ENCODE results near the gene MICAL3.

MICAL3 gene

DNA sequence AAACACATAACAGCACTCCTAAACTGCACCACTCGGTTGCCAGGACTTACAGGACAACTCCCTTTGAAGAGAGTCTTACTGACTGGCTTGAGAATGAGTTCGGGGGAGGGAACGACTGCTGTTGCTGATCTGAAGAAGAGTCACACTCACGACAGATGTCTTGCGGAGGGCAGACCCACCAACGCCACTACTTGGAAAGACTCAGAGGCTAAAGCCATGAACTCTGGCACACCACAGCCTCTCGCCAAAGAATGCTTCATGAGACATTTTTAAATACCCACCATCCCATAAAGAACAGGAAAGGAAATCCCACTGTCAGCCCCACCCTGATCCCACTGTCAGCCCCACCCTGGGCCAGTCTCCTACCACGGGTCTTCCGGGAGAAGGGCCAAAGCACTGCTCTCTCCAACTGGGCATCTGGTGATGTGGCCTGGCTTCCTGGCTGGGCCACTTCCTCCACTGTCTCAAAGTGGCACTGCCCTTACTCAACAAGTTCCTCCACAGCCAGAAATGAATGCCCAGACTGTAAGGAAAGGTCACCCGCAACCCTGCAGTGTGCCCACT is 73.6 kb downstream of the MICAL3 start:
- H4K20me1 ChIP-seq: peaks cover 98% of the 10 kb centered on the region
- H3K36me3 ChIP-seq: no peaks in the 10 kb centered on the region
- H3K4me1 ChIP-seq: peaks cover 61% of the 10 kb centered on the region
- H3K9ac ChIP-seq: no peak overlapping the region
- H3K4me2 ChIP-seq: 0 out of 2 replicates have a peak overlapping the region, but pooled peaks have one; percentile 11
- H3K9me3 ChIP-seq: no peaks in the 10 kb centered on the region
- no peak overlapping the region for H3K4me3 ChIP-seq
- no peak overlapping the region for H3K27ac ChIP-seq
- no peak for TF ChIP-seq Cebpa-rat (IDR thresholded peaks at IDR 0.05)
- H3K27me3 ChIP-seq: no peaks in the 10 kb centered on the region

DNA sequence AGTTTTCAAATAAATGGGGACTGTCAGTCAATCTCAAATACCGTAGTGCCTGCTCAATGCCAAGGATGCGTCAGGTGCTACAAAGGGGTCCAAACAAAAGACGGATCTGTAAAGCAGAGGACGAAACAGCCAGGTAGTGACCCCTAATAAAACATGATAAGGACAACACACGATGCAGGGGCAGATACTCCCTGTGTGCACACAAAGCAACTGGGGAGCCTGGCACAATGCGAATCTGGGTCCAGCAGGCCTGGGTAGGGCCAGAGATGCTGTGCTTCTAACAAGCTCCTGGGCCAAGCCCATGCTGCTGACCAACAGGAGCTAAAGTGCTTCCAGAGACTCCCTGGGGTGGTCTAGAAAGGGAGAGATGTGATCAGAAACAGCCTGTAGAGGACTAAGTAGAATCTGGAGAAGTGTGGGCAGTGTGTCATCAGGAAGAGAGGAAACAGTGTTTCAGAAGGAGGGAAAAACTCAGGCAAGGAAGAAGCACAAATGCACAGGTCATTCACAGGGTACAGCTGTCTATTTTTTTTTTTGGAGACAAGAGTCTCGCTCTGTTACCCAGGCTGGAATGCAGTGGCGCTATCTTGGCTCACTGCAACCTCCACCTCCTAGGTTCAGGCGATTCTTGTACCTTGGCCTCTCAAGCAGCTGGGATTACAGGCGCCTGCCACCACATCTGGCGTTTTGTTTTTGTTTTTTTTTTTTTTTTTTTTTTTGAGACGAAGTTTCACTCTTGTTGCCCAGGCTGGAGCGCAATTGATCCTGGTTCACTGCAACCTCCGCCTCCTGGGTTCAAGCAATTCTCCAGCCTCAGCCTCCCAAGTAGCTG is 74.5 kb downstream of the MICAL3 start:
- peaks cover 67% of the 10 kb centered on the region for H3K4me1 ChIP-seq
- no peak for TF ChIP-seq Cebpa-rat (IDR thresholded peaks at IDR 0.05)
- H4K20me1 ChIP-seq: peaks cover 98% of the 10 kb centered on the region
- peak overlapping the region; percentile 98 for H3K4me2 ChIP-seq
- H3K9me3 ChIP-seq: no peaks in the 10 kb centered on the region
- H3K27me3 ChIP-seq: no peaks in the 10 kb centered on the region
- H3K9ac ChIP-seq: no peak overlapping the region
- peak overlapping the region; percentile 27; the same call in 1 of the 2 replicates for H3K27ac ChIP-seq
- H3K36me3 ChIP-seq: no peaks in the 10 kb centered on the region
- no peak overlapping the region for H3K4me3 ChIP-seq

DNA sequence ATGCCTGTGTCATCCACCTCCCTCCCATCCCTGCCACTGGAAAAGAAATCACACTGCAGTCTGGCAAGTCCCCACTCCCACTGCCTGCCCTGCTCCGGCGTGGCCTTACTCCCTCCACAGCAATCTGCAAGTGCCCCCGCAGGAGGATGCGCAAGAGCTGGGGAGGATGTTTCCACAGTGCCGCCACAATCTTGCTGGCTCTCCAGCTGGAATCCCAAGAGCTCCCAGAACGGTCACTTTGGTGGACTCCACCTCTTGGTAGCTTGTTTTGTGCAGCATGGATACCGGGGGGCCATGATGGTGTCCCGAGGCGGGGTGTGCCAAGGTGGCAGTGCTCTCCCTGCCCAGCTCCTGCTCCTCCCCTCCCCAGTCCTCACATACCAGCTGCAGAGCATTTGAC is 76.3 kb downstream of the MICAL3 start:
- Histone ChIP-seq H3K36me3 (no peaks in the 10 kb centered on the region), H3K9ac (no peak overlapping the region), H3K27ac (peak overlapping the region; percentile 82), H3K4me3 (no peak overlapping the region), H3K27me3 (no peaks in the 10 kb centered on the region), H3K9me3 (no peaks in the 10 kb centered on the region), H4K20me1 (peaks cover 100% of the 10 kb centered on the region), H3K4me2 (peak overlapping the region; percentile 98), H3K4me1 (peaks cover 85% of the 10 kb centered on the region)
- TF ChIP-seq Cebpa-rat (IDR thresholded peaks at IDR 0.05): no peak

DNA sequence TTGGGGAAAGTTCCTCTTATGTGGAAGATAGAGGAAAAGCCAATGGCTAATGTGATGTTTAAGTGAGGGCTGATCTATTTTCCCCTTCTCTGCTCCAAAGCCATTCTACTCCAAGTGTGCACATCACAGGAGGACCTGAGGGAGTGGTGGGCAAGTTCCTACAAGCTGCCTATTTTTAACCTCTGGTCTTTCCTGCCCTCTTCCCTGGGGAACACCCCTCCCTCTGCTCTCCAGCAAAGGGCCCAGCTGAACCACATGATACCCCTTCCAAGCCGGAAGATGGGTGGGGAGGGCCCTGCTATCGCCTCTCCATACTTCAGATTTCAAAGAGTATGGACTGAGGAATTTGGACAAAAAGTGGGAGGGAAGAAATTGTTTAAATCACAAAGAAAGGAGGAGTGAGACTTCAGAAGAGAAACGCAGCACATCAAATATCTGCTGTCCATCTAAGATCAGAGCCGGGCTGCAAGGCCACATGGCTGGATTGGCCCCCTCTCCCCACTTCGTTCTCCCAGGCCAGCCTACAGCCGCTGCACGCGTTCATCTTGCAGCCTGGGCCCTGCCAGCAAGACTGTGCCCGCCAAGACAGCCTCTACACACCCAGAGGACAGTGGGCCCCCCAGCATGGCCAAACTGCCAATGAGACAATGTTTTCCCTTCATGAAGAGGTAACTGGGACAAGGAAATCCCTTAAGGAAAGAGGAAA is 77.5 kb downstream of the MICAL3 start:
- Histone ChIP-seq H3K4me3 (peak overlapping the region; percentile 55), H4K20me1 (peaks cover 100% of the 10 kb centered on the region), H3K36me3 (no peaks in the 10 kb centered on the region), H3K27ac (peak overlapping the region; percentile 82), H3K9me3 (no peaks in the 10 kb centered on the region), H3K27me3 (no peaks in the 10 kb centered on the region), H3K4me2 (peak overlapping the region; percentile 98), H3K9ac (peak overlapping the region; percentile 70), H3K4me1 (peaks cover 98% of the 10 kb centered on the region)
- no peak for TF ChIP-seq Cebpa-rat (IDR thresholded peaks at IDR 0.05)

DNA sequence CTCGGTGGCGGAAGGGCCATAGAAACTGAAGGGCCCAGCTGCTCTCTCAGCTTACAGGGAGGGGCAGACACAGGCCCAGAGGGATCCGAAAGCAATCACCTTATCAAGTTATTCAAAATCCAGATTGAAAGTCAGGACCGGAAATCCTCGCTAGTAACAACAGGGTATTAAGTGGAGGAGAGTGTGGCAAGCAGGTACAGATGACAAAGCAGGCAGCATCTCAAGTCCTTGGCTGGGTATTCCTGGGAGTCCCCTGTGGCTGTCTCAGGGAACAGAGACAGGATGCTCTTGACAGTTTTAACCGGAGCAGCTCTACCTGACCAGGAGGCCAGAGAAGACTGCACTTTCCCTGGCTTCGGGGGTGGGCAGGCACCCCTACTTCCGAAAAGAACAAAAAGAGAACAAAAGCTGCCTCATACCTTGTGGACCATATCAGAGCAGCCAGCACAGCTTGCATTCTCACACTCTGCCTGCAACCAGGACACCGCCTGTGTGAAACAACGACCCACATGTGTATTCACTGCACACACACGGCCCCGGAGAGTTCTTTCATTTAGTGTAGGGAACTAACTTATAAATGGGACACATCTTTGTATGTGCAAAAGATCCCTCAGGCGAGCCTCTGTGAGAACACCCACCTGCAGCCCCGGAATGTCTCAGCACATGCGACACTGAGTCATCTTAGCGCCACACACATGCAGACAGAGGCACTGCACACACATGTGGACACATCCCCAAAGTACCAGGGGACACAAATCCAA is 78.3 kb downstream of the MICAL3 start:
- Histone ChIP-seq H3K36me3 (no peaks in the 10 kb centered on the region), H3K9ac (peak overlapping the region; percentile 70), H3K4me1 (peaks cover 100% of the 10 kb centered on the region), H3K27ac (peak overlapping the region; percentile 82), H3K27me3 (no peaks in the 10 kb centered on the region), H3K4me3 (peak overlapping the region; percentile 55), H3K9me3 (no peaks in the 10 kb centered on the region), H4K20me1 (peaks cover 100% of the 10 kb centered on the region), H3K4me2 (peak overlapping the region; percentile 98)
- TF ChIP-seq Cebpa-rat (IDR thresholded peaks at IDR 0.05): no peak

DNA sequence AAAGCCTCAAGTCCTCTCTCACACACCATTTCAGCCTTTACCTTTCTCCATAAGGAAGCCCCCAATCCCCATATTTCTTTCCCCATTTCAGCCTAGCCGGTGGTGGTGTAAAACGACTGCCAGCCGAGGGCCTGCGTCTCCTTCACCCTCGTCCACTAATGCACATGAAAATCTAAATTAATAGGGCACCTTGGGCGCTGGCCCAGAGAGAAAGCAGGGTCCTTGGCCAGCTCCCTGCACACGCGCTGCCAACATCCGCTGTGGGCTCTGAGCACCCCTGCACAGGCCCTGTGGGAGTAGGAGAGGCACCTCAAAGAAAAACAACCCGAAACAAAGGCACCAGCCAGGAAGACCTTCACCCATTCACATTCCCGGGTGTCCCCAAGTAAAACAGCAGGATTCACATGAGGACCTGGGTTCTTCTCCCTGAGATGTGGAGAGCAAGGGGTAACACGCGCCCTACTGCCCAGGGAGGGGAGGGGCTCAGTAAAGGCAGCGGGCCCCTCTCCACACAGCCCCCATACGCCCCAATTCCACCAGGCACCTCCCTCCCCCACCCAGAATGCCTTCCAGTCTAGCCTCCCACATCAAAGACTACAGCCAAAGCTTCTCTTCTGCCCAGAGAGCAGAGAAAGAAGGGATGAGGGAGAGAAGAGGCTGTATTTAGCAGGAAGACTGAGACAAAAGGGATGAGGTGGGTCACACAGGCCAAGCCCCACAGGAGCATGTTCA is 79.0 kb downstream of the MICAL3 start:
- TF ChIP-seq Cebpa-rat (IDR thresholded peaks at IDR 0.05): no peak
- no peaks in the 10 kb centered on the region for H3K9me3 ChIP-seq
- no peaks in the 10 kb centered on the region for H3K36me3 ChIP-seq
- H3K4me3 ChIP-seq: peak overlapping the region; percentile 55
- H3K4me2 ChIP-seq: peak overlapping the region; percentile 98
- H3K4me1 ChIP-seq: peaks cover 100% of the 10 kb centered on the region
- peak overlapping the region; percentile 82 for H3K27ac ChIP-seq
- H4K20me1 ChIP-seq: peaks cover 100% of the 10 kb centered on the region
- peak overlapping the region; percentile 70 for H3K9ac ChIP-seq
- no peaks in the 10 kb centered on the region for H3K27me3 ChIP-seq

DNA sequence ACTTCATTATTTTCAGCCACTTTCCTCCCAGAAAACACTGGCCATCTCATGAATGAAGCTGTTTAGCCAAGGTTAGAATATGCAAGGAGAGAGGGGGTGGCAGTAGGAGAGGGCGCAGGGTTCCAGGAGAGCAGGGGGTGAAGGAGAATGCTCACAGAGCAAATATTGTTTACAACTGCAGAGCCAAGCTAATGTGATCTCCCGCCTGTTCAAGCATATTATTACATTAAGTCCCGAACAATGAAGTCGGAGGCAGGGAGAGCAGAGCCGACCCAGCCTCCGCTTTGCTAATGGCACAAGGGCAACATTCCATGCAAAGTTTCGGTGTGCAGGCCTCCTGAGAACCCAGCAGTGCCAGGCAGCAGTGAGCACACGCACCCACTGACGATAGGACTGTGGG is 80.1 kb downstream of the MICAL3 start:
- Histone ChIP-seq H3K9me3 (no peaks in the 10 kb centered on the region), H3K4me1 (peaks cover 98% of the 10 kb centered on the region), H3K27me3 (no peaks in the 10 kb centered on the region), H3K9ac (peak overlapping the region; percentile 11), H3K36me3 (no peaks in the 10 kb centered on the region), H3K4me2 (peak overlapping the region; percentile 98), H3K4me3 (no peak overlapping the region), H4K20me1 (peaks cover 100% of the 10 kb centered on the region), H3K27ac (peak overlapping the region; percentile 82)
- TF ChIP-seq Cebpa-rat (IDR thresholded peaks at IDR 0.05): no peak

DNA sequence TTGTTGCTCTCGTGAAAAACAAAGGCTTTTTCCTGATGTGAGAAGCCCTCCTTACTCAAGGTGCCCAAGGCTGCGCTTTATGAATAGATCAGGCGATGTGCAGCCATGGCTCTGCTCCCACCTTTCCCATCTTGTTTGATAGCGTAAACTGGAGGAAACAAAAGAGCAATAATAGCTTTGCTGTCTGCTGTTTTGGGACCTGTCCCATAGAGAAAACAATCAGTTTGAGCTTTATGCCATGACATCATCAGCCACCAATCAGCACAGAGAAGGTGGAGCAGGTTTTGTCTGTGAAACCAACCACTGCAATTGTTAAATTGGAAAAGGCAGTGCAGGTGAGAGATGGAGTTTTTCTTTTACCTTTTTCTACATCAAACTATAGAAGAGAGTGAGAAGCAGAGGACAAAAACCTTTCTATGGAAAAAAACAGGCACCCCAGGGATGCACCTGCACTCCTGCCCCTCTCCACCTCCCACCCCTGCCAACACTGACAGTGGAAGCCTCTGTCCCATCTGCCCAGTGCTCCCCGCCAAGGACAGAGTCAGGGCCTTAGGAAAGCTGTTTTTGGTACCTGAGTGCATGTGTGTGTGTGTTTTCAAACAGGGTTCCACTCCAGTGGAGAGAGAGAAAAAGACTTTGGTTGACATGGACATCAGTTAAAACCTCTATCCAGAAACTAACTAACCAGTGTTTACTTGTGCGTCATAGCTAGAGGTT is 80.7 kb downstream of the MICAL3 start:
- peak overlapping the region; percentile 98 for H3K4me2 ChIP-seq
- peak overlapping the region; percentile 82; the same call in 1 of the 2 replicates for H3K27ac ChIP-seq
- H3K27me3 ChIP-seq: no peaks in the 10 kb centered on the region
- H3K36me3 ChIP-seq: no peaks in the 10 kb centered on the region
- no peak overlapping the region for H3K4me3 ChIP-seq
- H3K4me1 ChIP-seq: peaks cover 92% of the 10 kb centered on the region
- no peak for TF ChIP-seq Cebpa-rat (IDR thresholded peaks at IDR 0.05)
- peaks cover 100% of the 10 kb centered on the region for H4K20me1 ChIP-seq
- peak overlapping the region; percentile 11 for H3K9ac ChIP-seq
- H3K9me3 ChIP-seq: no peaks in the 10 kb centered on the region

Data from BLaER1 (cell line).